ENCODE data around the gene METTL16.
"Not testable (repeated sequence)": the region's sequence is repeated elsewhere in the genome, so short reads cannot be mapped to it uniquely, and the experiment has no call there.

Gene METTL16

GRCh38 chr17:2503627-2504026 is 8.1 kb downstream of the METTL16 start:
- DNase-seq (ENCODE audit: low spot score): no peak

GRCh38 chr17:2502871-2503580 is 8.7 kb downstream of the METTL16 start:
- no peak for DNase-seq (ENCODE audit: low spot score)

GRCh38 chr17:2500446-2500845 is 11.2 kb downstream of the METTL16 start:
- no peak for DNase-seq (ENCODE audit: low spot score)

GRCh38 chr17:2489286-2489685 is 22.4 kb downstream of the METTL16 start:
- DNase-seq (ENCODE audit: low spot score): not testable (repeated sequence)

GRCh38 chr17:2487306-2487705 is 24.4 kb downstream of the METTL16 start:
- DNase-seq (ENCODE audit: low spot score): no peak

- not testable (repeated sequence) for DNase-seq (ENCODE audit: low spot score)
Measured at GRCh38 chr17:2486709-2487108, 25.0 kb downstream of the METTL16 start.

- no peak for DNase-seq (ENCODE audit: low spot score)
Measured at GRCh38 chr17:2485970-2486369, 25.7 kb downstream of the METTL16 start.

GRCh38 chr17:2485543-2485942 is 26.1 kb downstream of the METTL16 start:
- DNase-seq (ENCODE audit: low spot score): no peak

GRCh38 chr17:2484876-2485275 is 26.8 kb downstream of the METTL16 start:
- DNase-seq (ENCODE audit: low spot score): no peak

- DNase-seq (ENCODE audit: low spot score): no peak
Measured at GRCh38 chr17:2483084-2483483, 28.6 kb downstream of the METTL16 start.

GRCh38 chr17:2482218-2482617 is 29.5 kb downstream of the METTL16 start:
- no peak for DNase-seq (ENCODE audit: low spot score)

- DNase-seq (ENCODE audit: low spot score): peak; percentile 48
Measured at GRCh38 chr17:2481760-2482159, 29.9 kb downstream of the METTL16 start.

- DNase-seq (ENCODE audit: low spot score): no peak
Measured at GRCh38 chr17:2478458-2478857, 33.2 kb downstream of the METTL16 start.

GRCh38 chr17:2475056-2475455 is 36.6 kb downstream of the METTL16 start:
- DNase-seq (ENCODE audit: low spot score): no peak

GRCh38 chr17:2474371-2474770 is 37.3 kb downstream of the METTL16 start:
- no peak for DNase-seq (ENCODE audit: low spot score)

GRCh38 chr17:2468270-2468669 is 43.4 kb downstream of the METTL16 start:
- DNase-seq (ENCODE audit: low spot score): no peak

- no peak for DNase-seq (ENCODE audit: low spot score)
Measured at GRCh38 chr17:2466931-2467330, 44.8 kb downstream of the METTL16 start.

GRCh38 chr17:2462481-2462880 is 49.2 kb downstream of the METTL16 start:
- no peak for DNase-seq (ENCODE audit: low spot score)

GRCh38 chr17:2459917-2460271 is 51.8 kb downstream of the METTL16 start:
- DNase-seq (ENCODE audit: low spot score): no peak

- DNase-seq (ENCODE audit: low spot score): no peak
Measured at GRCh38 chr17:2457913-2458312, 53.8 kb downstream of the METTL16 start.

GRCh38 chr17:2456475-2456874 is 55.2 kb downstream of the METTL16 start:
- no peak for DNase-seq (ENCODE audit: low spot score)

GRCh38 chr17:2455956-2456355 is 55.7 kb downstream of the METTL16 start:
- DNase-seq (ENCODE audit: low spot score): no peak

- no peak for DNase-seq (ENCODE audit: low spot score)
Measured at GRCh38 chr17:2453866-2454265, 57.8 kb downstream of the METTL16 start.

- DNase-seq (ENCODE audit: low spot score): no peak
Measured at GRCh38 chr17:2453325-2453724, 58.4 kb downstream of the METTL16 start.
